ENCODE measurements around the gene PISD. TPM values are rescaled to one million over a fixed set of nuclear protein-coding genes. Genes with fewer than 3 reads are reported as not detected.
A peak's percentile ranks its signal among the peaks of the same experiment; 100 is the strongest.

Gene PISD
- total RNA-seq, 2 experiments from 2014 or later = 45.6 to 45.7 TPM

DNA sequence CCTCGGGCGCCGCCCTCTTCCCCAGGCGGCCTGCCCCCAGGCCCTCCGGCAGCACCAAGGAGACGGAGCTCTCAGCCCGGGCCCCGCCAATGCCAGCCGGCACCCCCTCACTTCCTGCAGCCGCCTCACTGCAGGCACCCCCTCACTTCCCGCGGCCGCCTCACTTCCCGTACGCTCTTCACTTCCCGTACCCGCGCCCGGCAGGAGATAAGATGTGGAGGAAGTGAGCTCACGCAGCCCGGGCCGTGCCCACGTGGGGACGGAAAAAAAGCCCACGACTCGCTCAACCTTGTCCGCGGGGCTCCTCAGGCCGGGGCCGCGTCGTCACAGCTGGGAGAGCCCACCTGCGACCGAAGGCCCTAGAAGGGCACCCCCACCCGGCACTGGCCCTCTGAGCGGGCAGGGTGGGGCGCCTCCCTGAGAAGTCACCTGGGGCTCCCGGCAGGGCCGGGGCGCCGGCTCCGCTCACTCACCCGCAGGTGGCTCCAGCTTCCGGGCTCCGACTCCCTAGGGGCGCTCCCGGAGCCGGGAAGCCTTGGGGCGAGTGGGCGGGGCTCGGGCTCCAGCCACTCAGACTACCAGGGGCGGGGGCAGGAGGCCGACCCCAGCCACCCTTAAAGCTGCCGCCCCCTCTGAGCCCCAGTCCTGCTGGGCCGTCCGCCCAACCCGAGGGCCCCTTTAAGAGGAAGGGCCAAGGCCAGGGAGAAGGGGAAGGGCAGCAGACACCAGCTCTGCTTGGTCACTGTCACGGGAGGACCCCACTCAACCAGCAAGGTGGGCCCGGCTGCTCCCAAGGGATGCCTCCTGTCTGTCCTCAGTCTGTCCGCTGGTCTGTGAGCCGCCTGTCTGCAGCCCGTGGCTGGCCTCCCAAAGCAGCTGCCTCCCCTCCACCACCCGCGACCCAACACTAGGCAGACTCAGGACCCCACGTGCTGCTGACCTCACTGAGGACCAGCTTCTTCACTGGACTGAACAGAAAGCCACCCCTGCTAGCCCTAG is 31.4 kb downstream of the PISD start:
- no peaks in the 10 kb centered on the region for H3K9me3 Mint-ChIP-seq
- no peaks in the 10 kb centered on the region for H3K27me3 Mint-ChIP-seq (ENCODE audit: low read depth)
- H3K27ac Mint-ChIP-seq = peak overlapping the region; percentile 94
- peak; percentile 91 for DNase-seq
- H3K4me3 Mint-ChIP-seq = peak overlapping the region; percentile 84
- H3K36me3 Mint-ChIP-seq (ENCODE audit: low read depth) = peaks cover 4% of the 10 kb centered on the region
- CTCF ChIA-PET = interaction anchor here (0.6 to 1.9 kb wide), 12 partner anchors 13 to 423 kb away, joined by 3 to 6 read pairs (median 3); partner anchors contain the start of gene PISD
- intact Hi-C loops (cut with micrococcal nuclease) = loop anchor here (1.0 to 5.0 kb wide), 11 partner anchors 16 to 548 kb away; partner anchors contain the start of genes DRG1, EIF4ENIF1, LIMK2 and PATZ1
- peaks cover 56% of the 10 kb centered on the region for H3K4me1 Mint-ChIP-seq (ENCODE audit: low read depth)

GRCh38 chr22:31629741-31630184 is 32.3 kb downstream of the PISD start:
- H3K9me3 Mint-ChIP-seq = no peaks in the 10 kb centered on the region
- CTCF ChIA-PET = interaction anchor here (0.6 to 1.9 kb wide), 8 partner anchors 12 to 347 kb away, joined by 3 to 6 read pairs (median 4); partner anchors contain the start of gene PISD
- H3K27ac Mint-ChIP-seq = peak overlapping the region; percentile 94
- no peaks in the 10 kb centered on the region for H3K27me3 Mint-ChIP-seq (ENCODE audit: low read depth)
- DNase-seq = no peak
- H3K4me1 Mint-ChIP-seq (ENCODE audit: low read depth) = peaks cover 54% of the 10 kb centered on the region
- H3K4me3 Mint-ChIP-seq = peak overlapping the region; percentile 84
- H3K36me3 Mint-ChIP-seq (ENCODE audit: low read depth) = peaks cover 4% of the 10 kb centered on the region
- intact Hi-C loops (cut with micrococcal nuclease) = loop anchor here (1.0 to 5.0 kb wide), 11 partner anchors 17 to 547 kb away; partner anchors contain the start of genes DRG1, EIF4ENIF1, LIMK2 and PATZ1

DNA sequence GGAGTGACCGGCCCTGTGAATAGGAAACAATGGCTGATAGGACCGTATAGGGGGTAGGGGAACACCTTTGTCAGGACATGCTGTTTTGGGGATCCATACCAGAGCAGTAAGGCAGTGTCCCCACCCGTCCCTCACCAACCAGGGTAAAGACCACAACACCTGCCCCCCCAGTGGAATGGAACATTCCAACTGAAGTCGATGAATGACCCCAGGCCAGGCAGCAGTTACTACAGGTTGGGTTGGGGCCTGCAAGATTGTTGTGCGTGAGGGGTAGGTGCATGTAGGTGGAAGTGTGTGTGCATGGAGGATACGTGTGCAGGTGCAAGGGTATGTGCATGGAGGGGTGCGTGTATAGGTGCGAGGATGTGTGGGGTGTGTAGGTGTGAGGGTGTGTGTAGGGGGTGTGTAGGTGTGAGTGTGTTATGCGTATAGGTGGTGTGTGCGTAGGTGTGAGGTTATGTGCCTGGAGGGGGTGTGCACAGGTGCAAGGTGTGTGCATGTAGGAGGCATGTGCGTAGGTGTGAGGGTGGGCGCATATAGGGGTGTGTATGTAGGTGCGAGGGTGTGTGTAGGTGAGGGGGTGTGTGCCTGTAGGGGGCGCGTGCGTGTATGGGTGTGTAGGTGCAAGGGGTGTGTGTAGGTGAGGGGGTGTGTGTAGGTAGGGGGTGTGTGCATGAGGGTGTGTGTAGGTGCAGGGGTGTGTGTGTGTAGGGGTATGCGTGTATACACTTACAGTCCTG is 32.9 kb downstream of the PISD start:
- Mint-ChIP-seq H3K9me3 (no peaks in the 10 kb centered on the region), H3K27ac (peak overlapping the region; percentile 94), H3K4me3 (peak overlapping the region; percentile 84), H3K4me1 (ENCODE audit: low read depth) (peaks cover 54% of the 10 kb centered on the region), H3K27me3 (ENCODE audit: low read depth) (no peaks in the 10 kb centered on the region), H3K36me3 (ENCODE audit: low read depth) (peaks cover 4% of the 10 kb centered on the region)
- intact Hi-C loops (cut with micrococcal nuclease) = no loop called here
- peak; percentile 31 for DNase-seq
- CTCF ChIA-PET = interaction anchor here (0.9 to 1.9 kb wide), 5 partner anchors 32 to 177 kb away, joined by 3 to 6 read pairs (median 4); partner anchors contain the start of gene PISD

GRCh38 chr22:31628362-31628761 is 33.7 kb downstream of the PISD start:
- no peak for DNase-seq
- Mint-ChIP-seq H3K4me1 (ENCODE audit: low read depth) (peaks cover 47% of the 10 kb centered on the region), H3K4me3 (no peak overlapping the region), H3K36me3 (ENCODE audit: low read depth) (peaks cover 4% of the 10 kb centered on the region), H3K27me3 (ENCODE audit: low read depth) (no peaks in the 10 kb centered on the region), H3K9me3 (no peaks in the 10 kb centered on the region), H3K27ac (peak overlapping the region; percentile 94)
- CTCF ChIA-PET = no interaction called here
- intact Hi-C loops (cut with micrococcal nuclease) = no loop called here

- no peak for DNase-seq
- peaks cover 4% of the 10 kb centered on the region for H3K36me3 Mint-ChIP-seq (ENCODE audit: low read depth)
- H3K27me3 Mint-ChIP-seq (ENCODE audit: low read depth) = no peaks in the 10 kb centered on the region
- H3K27ac Mint-ChIP-seq = peak overlapping the region; percentile 94
- intact Hi-C loops (cut with micrococcal nuclease) = no loop called here
- peaks cover 47% of the 10 kb centered on the region for H3K4me1 Mint-ChIP-seq (ENCODE audit: low read depth)
- CTCF ChIA-PET = no interaction called here
- no peaks in the 10 kb centered on the region for H3K9me3 Mint-ChIP-seq
- no peak overlapping the region for H3K4me3 Mint-ChIP-seq
These were observed 34.7 kb downstream of the PISD start for GRCh38 chr22:31627223-31627731.

- intact Hi-C loops (cut with micrococcal nuclease) = no loop called here
- Mint-ChIP-seq H3K9me3 (no peaks in the 10 kb centered on the region), H3K4me3 (no peak overlapping the region), H3K4me1 (ENCODE audit: low read depth) (peaks cover 45% of the 10 kb centered on the region), H3K36me3 (ENCODE audit: low read depth) (peaks cover 6% of the 10 kb centered on the region), H3K27me3 (ENCODE audit: low read depth) (no peaks in the 10 kb centered on the region), H3K27ac (peak overlapping the region; percentile 94)
- CTCF ChIA-PET = no interaction called here
- no peak for DNase-seq
These were observed 35.4 kb downstream of the PISD start for GRCh38 chr22:31626427-31627150.

DNA sequence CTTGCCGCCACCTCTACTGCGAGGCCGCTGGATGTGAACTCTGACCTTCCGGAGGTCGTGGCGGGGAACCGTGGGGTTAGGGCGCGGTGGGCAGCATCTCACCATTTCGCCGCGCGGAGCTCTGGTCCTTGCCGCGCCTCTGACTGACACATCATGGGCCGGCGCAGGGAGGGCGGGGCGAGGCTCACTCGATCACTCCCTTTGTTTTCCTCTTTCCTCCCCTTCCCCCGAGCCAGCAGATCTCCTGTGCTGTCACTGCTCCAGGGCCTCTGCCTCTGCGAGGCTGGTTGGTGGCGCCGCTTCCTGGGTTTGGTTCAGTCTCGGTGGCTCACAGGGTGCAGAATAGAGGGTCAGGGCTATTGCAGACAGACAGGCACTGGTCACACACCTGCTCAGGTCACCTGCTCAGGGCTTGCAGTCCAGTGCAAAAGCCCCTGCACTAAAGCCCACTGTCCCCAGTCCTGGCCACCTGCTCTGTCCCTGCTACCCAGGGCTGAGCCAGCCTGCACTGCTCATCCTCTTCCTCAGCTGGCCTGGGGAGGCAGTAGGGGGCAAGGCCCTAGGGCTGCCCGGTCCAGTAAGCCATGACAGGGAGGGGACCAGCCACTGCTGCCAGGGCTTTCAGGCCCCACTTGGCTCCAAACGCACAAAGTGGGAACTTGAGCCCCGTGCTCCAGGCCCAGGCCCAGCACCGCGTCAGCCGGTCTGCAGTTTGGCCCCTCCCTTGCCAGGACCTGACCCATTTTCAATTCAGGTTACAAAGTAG is 36.2 kb downstream of the PISD start:
- Mint-ChIP-seq H3K27ac (peak overlapping the region; percentile 94), H3K36me3 (ENCODE audit: low read depth) (peaks cover 6% of the 10 kb centered on the region), H3K4me3 (no peak overlapping the region), H3K9me3 (no peaks in the 10 kb centered on the region), H3K4me1 (ENCODE audit: low read depth) (peaks cover 39% of the 10 kb centered on the region), H3K27me3 (ENCODE audit: low read depth) (no peaks in the 10 kb centered on the region)
- intact Hi-C loops (cut with micrococcal nuclease) = no loop called here
- no peak for DNase-seq
- CTCF ChIA-PET = interaction anchor here (1.4 kb wide), 1 partner anchor 7 kb away, joined by 6 read pairs; no protein-coding TSS in a partner anchor

DNA sequence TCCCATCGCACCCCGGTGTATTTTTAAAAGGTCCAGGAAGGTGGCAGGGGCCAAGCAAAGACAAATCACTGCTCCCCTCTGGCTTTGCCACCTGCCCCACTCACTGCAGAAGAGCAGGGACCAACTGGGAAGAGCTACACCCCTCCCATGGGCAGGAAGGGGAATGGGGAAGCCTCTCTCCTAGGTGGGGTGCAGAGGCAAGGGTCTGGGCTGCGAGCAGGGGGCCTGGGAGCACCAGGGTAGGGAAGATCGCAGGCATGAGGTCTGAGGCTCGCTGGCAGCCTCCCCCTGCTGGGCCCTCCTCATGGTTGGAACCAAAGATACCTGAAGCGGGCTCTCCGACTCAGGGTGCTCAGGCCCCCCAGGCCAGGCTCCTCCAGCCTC is 36.8 kb downstream of the PISD start:
- Mint-ChIP-seq H3K4me3 (no peak overlapping the region), H3K9me3 (no peaks in the 10 kb centered on the region), H3K36me3 (ENCODE audit: low read depth) (peaks cover 6% of the 10 kb centered on the region), H3K27ac (peak overlapping the region; percentile 70), H3K27me3 (ENCODE audit: low read depth) (no peaks in the 10 kb centered on the region), H3K4me1 (ENCODE audit: low read depth) (peaks cover 39% of the 10 kb centered on the region)
- DNase-seq = no peak
- intact Hi-C loops (cut with micrococcal nuclease) = no loop called here
- CTCF ChIA-PET = interaction anchor here (1.1 to 1.4 kb wide), 2 partner anchors 8 to 64 kb away, joined by 4 to 6 read pairs; no protein-coding TSS in a partner anchor

- DNase-seq = no peak
- CTCF ChIA-PET = interaction anchor here (0.7 to 1.4 kb wide), 3 partner anchors 63 to 108 kb away, joined by 3 to 5 read pairs (median 4); no protein-coding TSS in a partner anchor
- Mint-ChIP-seq H3K4me1 (ENCODE audit: low read depth) (peaks cover 33% of the 10 kb centered on the region), H3K9me3 (no peaks in the 10 kb centered on the region), H3K36me3 (ENCODE audit: low read depth) (peaks cover 12% of the 10 kb centered on the region), H3K4me3 (no peak overlapping the region), H3K27ac (peak overlapping the region; percentile 69), H3K27me3 (ENCODE audit: low read depth) (no peaks in the 10 kb centered on the region)
- intact Hi-C loops (cut with micrococcal nuclease) = no loop called here
These were observed 38.3 kb downstream of the PISD start for GRCh38 chr22:31623592-31624304.

DNA sequence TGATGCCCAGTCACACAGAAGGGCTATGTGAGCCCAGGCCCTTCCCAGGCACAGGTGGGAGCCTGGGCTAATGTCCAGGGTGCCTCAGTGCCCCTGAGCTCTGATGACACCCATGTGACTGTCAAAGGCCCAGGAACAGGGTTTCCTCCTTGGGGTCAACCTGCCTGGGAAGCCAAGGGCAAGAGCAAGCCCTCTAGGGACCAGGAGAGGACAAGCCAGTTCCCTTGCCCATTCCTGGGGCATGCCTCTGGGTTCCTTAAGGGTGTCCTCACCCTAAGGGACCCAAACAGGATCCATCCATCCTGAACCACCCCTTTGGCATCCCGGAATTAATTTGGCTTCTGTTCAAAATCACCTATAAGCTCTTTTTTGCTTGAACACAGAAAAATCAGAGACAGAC is 39.0 kb downstream of the PISD start:
- H3K9me3 Mint-ChIP-seq = no peaks in the 10 kb centered on the region
- CTCF ChIA-PET = interaction anchor here (0.6 to 1.4 kb wide), 2 partner anchors 66 to 162 kb away, joined by 3 to 5 read pairs; no protein-coding TSS in a partner anchor
- intact Hi-C loops (cut with micrococcal nuclease) = no loop called here

More for the DNA sequence above, 39.0 kb downstream of the PISD start:
- Mint-ChIP-seq H3K36me3 (ENCODE audit: low read depth) (peaks cover 16% of the 10 kb centered on the region), H3K4me1 (ENCODE audit: low read depth) (peaks cover 25% of the 10 kb centered on the region), H3K27me3 (ENCODE audit: low read depth) (no peaks in the 10 kb centered on the region), H3K27ac (peak overlapping the region; percentile 69), H3K4me3 (no peak overlapping the region)
- no peak for DNase-seq
